H1 (cell line): ENCODE data around the gene TTC22. TPM values are rescaled to one million over a fixed set of nuclear protein-coding genes. Genes with fewer than 3 reads are reported as not detected.

Source experiments
- BRCA1 ChIP-seq: IDR thresholded peaks from 2 replicates; pipeline ENCODE4 v1.6.1; 2012; ENCODE audit warnings: low read depth, low read length, improper control_type of control experiment
- CREB1 ChIP-seq: IDR thresholded peaks from 2 replicates; pipeline ENCODE4 v1.6.1; 2012; ENCODE audit warnings: inconsistent platforms
- EP300 ChIP-seq, 2 experiments: IDR thresholded peaks; 1 replicate in 1 of 2; 2 replicates in 1 of 2; pipeline ENCODE4 v1.6.1; 2011 to 2012; ENCODE audit warnings: low read depth in 2 of 2, low read length in 2 of 2, mild to moderate bottlenecking in 2 of 2, borderline replicate concordance in 1 of 2, inconsistent platforms in 1 of 2, moderate library complexity in 1 of 2
- EZH2 ChIP-seq: fragments of 200-600 bp; sonication (generic); IDR thresholded peaks from 2 replicates; pipeline ENCODE4 v1.7.1; 2012; ENCODE audit warnings: low read depth, mild to moderate bottlenecking, moderate library complexity, low read length, inconsistent platforms; ENCODE audit not compliant: severe bottlenecking
- KDM4A ChIP-seq: IDR thresholded peaks from one replicate; pipeline ENCODE4 v1.7.1; 2012; ENCODE audit warnings: low read depth, mild to moderate bottlenecking, moderate library complexity, low read length, inconsistent platforms; ENCODE audit not compliant: severe bottlenecking
- PHF8 ChIP-seq: fragments of 200-600 bp; sonication (generic); conservative IDR thresholded peaks from 2 replicates; pipeline ENCODE4 v1.7.1; 2012; ENCODE audit warnings: low read depth, mild to moderate bottlenecking, inconsistent platforms, low read length, moderate library complexity
- RFX5 ChIP-seq: IDR thresholded peaks from 2 replicates; pipeline ENCODE4 v1.6.1; 2011; ENCODE audit warnings: low read depth, low read length, improper control_type of control experiment, borderline replicate concordance
- SIN3A ChIP-seq, 2 experiments: IDR thresholded peaks in 1 of 2; conservative IDR thresholded peaks in 1 of 2; 2 replicates each; pipeline ENCODE4 v1.6.1; 2011 to 2012; ENCODE audit warnings: low read length in 2 of 2, improper control_type of control experiment in 1 of 2, low read depth in 1 of 2, mild to moderate bottlenecking in 1 of 2
- polyA plus RNA-seq, 7 experiments: library from polyadenylated mRNA; depleted of rRNA in 3 of 7; stranded (reverse) in 5 of 7; unstranded in 2 of 7; fragments of >200 nt in 5 of 7; fragments of 200-250 nt in 2 of 7; gene quantifications; 1 replicate in 5 of 7; 2 replicates in 1 of 7; 4 replicates in 1 of 7; pipeline versions ENCODE4 v1.2.1 to v1.2.3, GENCODE V29; 2011 to 2013; ENCODE audit warnings: missing spikeins in 2 of 7, mixed read lengths in 2 of 7
- total RNA-seq: library from RNA; stranded (reverse); fragmentation: NEBNext Ultra II Directional; extraction: Animal tissue kit (Norgen Biotek cat#: 25700); gene quantifications from 2 replicates; pipeline ENCODE4 v1.2.1, GENCODE V29; 2021
- TF ChIP-seq, protein P1 (sequence below): fragments of 300-600 bp; sonication (generic); IDR thresholded peaks from 2 replicates; pipeline ENCODE4 v1.7.1; 2012; ENCODE audit warnings: low read length, moderate library complexity, mild to moderate bottlenecking, inconsistent platforms; ENCODE audit not compliant: insufficient replicate concordance
- TF ChIP-seq, protein P2 (sequence below): IDR thresholded peaks from 2 replicates; pipeline ENCODE4 v1.6.1; 2012; ENCODE audit warnings: inconsistent platforms

TTC22 gene
- total and polyA plus RNA-seq, 2 of the 8 experiments (the other 6 are each of a cell fraction or from before 2014, with no cell fraction given) = 1.00 to 1.6 TPM

DNA sequence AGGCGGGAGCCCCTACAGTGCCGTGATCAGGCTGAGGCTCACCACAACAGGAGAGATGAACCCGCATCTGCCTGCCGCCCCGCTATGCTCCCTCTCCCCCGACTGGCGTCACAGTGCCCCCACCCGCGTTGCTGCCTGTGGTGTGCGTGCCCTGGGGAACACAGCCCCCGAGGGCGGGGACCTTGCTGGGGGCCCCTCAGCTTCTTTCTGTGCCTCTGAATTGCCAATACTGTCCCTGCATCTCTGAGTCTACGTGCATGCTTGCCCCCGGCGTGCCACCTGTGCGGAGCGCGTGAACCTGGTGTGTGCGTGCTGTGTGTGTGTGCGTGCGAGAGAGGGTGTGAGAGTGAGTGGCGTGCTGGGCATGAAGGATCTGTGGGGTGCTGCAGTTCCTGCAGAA lies 47.1 kb downstream of the TTC22 start (continued):
- TF ChIP-seq, protein P1, sequence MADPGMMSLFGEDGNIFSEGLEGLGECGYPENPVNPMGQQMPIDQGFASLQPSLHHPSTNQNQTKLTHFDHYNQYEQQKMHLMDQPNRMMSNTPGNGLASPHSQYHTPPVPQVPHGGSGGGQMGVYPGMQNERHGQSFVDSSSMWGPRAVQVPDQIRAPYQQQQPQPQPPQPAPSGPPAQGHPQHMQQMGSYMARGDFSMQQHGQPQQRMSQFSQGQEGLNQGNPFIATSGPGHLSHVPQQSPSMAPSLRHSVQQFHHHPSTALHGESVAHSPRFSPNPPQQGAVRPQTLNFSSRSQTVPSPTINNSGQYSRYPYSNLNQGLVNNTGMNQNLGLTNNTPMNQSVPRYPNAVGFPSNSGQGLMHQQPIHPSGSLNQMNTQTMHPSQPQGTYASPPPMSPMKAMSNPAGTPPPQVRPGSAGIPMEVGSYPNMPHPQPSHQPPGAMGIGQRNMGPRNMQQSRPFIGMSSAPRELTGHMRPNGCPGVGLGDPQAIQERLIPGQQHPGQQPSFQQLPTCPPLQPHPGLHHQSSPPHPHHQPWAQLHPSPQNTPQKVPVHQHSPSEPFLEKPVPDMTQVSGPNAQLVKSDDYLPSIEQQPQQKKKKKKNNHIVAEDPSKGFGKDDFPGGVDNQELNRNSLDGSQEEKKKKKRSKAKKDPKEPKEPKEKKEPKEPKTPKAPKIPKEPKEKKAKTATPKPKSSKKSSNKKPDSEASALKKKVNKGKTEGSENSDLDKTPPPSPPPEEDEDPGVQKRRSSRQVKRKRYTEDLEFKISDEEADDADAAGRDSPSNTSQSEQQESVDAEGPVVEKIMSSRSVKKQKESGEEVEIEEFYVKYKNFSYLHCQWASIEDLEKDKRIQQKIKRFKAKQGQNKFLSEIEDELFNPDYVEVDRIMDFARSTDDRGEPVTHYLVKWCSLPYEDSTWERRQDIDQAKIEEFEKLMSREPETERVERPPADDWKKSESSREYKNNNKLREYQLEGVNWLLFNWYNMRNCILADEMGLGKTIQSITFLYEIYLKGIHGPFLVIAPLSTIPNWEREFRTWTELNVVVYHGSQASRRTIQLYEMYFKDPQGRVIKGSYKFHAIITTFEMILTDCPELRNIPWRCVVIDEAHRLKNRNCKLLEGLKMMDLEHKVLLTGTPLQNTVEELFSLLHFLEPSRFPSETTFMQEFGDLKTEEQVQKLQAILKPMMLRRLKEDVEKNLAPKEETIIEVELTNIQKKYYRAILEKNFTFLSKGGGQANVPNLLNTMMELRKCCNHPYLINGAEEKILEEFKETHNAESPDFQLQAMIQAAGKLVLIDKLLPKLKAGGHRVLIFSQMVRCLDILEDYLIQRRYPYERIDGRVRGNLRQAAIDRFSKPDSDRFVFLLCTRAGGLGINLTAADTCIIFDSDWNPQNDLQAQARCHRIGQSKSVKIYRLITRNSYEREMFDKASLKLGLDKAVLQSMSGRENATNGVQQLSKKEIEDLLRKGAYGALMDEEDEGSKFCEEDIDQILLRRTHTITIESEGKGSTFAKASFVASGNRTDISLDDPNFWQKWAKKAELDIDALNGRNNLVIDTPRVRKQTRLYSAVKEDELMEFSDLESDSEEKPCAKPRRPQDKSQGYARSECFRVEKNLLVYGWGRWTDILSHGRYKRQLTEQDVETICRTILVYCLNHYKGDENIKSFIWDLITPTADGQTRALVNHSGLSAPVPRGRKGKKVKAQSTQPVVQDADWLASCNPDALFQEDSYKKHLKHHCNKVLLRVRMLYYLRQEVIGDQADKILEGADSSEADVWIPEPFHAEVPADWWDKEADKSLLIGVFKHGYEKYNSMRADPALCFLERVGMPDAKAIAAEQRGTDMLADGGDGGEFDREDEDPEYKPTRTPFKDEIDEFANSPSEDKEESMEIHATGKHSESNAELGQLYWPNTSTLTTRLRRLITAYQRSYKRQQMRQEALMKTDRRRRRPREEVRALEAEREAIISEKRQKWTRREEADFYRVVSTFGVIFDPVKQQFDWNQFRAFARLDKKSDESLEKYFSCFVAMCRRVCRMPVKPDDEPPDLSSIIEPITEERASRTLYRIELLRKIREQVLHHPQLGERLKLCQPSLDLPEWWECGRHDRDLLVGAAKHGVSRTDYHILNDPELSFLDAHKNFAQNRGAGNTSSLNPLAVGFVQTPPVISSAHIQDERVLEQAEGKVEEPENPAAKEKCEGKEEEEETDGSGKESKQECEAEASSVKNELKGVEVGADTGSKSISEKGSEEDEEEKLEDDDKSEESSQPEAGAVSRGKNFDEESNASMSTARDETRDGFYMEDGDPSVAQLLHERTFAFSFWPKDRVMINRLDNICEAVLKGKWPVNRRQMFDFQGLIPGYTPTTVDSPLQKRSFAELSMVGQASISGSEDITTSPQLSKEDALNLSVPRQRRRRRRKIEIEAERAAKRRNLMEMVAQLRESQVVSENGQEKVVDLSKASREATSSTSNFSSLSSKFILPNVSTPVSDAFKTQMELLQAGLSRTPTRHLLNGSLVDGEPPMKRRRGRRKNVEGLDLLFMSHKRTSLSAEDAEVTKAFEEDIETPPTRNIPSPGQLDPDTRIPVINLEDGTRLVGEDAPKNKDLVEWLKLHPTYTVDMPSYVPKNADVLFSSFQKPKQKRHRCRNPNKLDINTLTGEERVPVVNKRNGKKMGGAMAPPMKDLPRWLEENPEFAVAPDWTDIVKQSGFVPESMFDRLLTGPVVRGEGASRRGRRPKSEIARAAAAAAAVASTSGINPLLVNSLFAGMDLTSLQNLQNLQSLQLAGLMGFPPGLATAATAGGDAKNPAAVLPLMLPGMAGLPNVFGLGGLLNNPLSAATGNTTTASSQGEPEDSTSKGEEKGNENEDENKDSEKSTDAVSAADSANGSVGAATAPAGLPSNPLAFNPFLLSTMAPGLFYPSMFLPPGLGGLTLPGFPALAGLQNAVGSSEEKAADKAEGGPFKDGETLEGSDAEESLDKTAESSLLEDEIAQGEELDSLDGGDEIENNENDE = no peak
- no peak for TF ChIP-seq KDM4A
- no peak for TF ChIP-seq BRCA1
- no peak for TF ChIP-seq EP300 (IDR thresholded peaks at IDR 0.05; ENCODE audit: borderline replicate concordance in 1 of 2, low read depth in 2 of 2, low read length in 2 of 2)
- TF ChIP-seq, protein P2, sequence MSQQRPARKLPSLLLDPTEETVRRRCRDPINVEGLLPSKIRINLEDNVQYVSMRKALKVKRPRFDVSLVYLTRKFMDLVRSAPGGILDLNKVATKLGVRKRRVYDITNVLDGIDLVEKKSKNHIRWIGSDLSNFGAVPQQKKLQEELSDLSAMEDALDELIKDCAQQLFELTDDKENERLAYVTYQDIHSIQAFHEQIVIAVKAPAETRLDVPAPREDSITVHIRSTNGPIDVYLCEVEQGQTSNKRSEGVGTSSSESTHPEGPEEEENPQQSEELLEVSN = no peak
- no peak for TF ChIP-seq PHF8
- no peak for TF ChIP-seq SIN3A (conservative IDR thresholded peaks at IDR 0.05 in 1 of 2, IDR thresholded peaks at IDR 0.05 in 1 of 2; ENCODE audit: low read depth in 1 of 2, low read length in 2 of 2)
- no peak for TF ChIP-seq EZH2
- no peak for TF ChIP-seq CREB1
- TF ChIP-seq RFX5 = no peak
